Liver (tissue), 9 donors: ENCODE measurements around the gene PGGT1B. TPM values are rescaled to one million over a fixed set of nuclear protein-coding genes. Genes with fewer than 3 reads are reported as not detected.

ENCODE experiments used
- DNase-seq: peaks from one replicate; pipeline ENCODE4 v3.0.0-alpha.2; 2017; ENCODE audit warnings: low spot score
- H3K27ac ChIP-seq, 2 donors: one replicate each; pipeline ENCODE4 v1.7.0; 2013; ENCODE audit warnings: inconsistent platforms in 2 of 2, low read length in 2 of 2, control low read depth in 1 of 2, low read depth in 1 of 2, mild to moderate bottlenecking in 1 of 2
- H3K27me3 ChIP-seq, 4 donors: one replicate each; pipeline versions ENCODE4 v1.6.1 to v1.7.0; 2013; ENCODE audit warnings: low read length in 3 of 4, inconsistent platforms in 1 of 4, mild to moderate bottlenecking in 1 of 4, moderate library complexity in 1 of 4; ENCODE audit not compliant: control insufficient read depth in 4 of 4, insufficient read depth in 4 of 4
- H3K36me3 ChIP-seq, 4 donors: one replicate each; pipeline versions ENCODE4 v1.6.1 to v1.7.0; 2013; ENCODE audit warnings: low read length in 3 of 4, mild to moderate bottlenecking in 3 of 4, low read depth in 1 of 4, moderate library complexity in 1 of 4; ENCODE audit not compliant: control insufficient read depth in 4 of 4, insufficient read depth in 3 of 4
- H3K4me1 ChIP-seq, 4 donors: one replicate each; pipeline versions ENCODE4 v1.6.1 to v1.7.0; 2013; ENCODE audit warnings: low read length in 3 of 4, mild to moderate bottlenecking in 3 of 4, moderate library complexity in 1 of 4; ENCODE audit not compliant: control insufficient read depth in 4 of 4, insufficient read depth in 4 of 4
- H3K4me3 ChIP-seq, 3 donors: one replicate each; pipeline versions ENCODE4 v1.6.1 to v1.7.0; 2013; ENCODE audit warnings: low read length in 3 of 3, control low read depth in 1 of 3, low read depth in 1 of 3, mild to moderate bottlenecking in 1 of 3
- H3K9ac ChIP-seq, 2 donors: one replicate each; pipeline ENCODE4 v1.7.0; 2013; ENCODE audit warnings: low read length in 2 of 2, mild to moderate bottlenecking in 2 of 2, moderate library complexity in 2 of 2, control low read depth in 1 of 2, low read depth in 1 of 2
- H3K9me3 ChIP-seq, 4 donors: one replicate each; pipeline versions ENCODE4 v1.6.1 to v1.7.0; 2013; ENCODE audit warnings: low read length in 3 of 4; ENCODE audit not compliant: control insufficient read depth in 4 of 4
- ATF3 ChIP-seq: IDR thresholded peaks from 2 replicates; pipeline ENCODE4 v1.6.1; 2016; ENCODE audit warnings: antibody characterized with exemption
- CTCF ChIP-seq: fragments of 150-350 bp; IDR thresholded peaks from 2 replicates; pipeline ENCODE4 v1.5.1; 2017; ENCODE audit warnings: improper control_type of control experiment, low read depth, low read length; ENCODE audit not compliant: missing input control
- EGR1 ChIP-seq, 2 donors: IDR thresholded peaks; 2 replicates each; pipeline ENCODE4 v1.6.1; 2016 to 2018; ENCODE audit warnings: antibody characterized with exemption in 2 of 2, low read depth in 2 of 2
- FOXA1 ChIP-seq: IDR thresholded peaks from 2 replicates; pipeline ENCODE4 v1.6.1; 2016; ENCODE audit warnings: antibody characterized with exemption
- FOXA2 ChIP-seq: IDR thresholded peaks from 2 replicates; pipeline ENCODE4 v1.6.1; 2016; ENCODE audit warnings: antibody characterized with exemption
- GABPA ChIP-seq, 2 donors: IDR thresholded peaks in 1 of 2; conservative IDR thresholded peaks in 1 of 2; 2 replicates each; pipeline ENCODE4 v1.6.1; 2016; ENCODE audit warnings: antibody characterized with exemption in 2 of 2, mild to moderate bottlenecking in 1 of 2, moderate library complexity in 1 of 2
- HNF4A ChIP-seq, 2 donors: conservative IDR thresholded peaks; 2 replicates each; pipeline ENCODE4 v1.6.1; 2016; ENCODE audit warnings: antibody characterized with exemption in 2 of 2, mild to moderate bottlenecking in 2 of 2
- HNF4G ChIP-seq: IDR thresholded peaks from 2 replicates; pipeline ENCODE4 v1.6.1; 2016; ENCODE audit warnings: antibody characterized with exemption
- JUND ChIP-seq, 2 donors: IDR thresholded peaks; 2 replicates each; pipeline ENCODE4 v1.6.1; 2016; ENCODE audit warnings: antibody characterized with exemption in 2 of 2
- MAX ChIP-seq: IDR thresholded peaks from 2 replicates; pipeline ENCODE4 v1.6.1; 2016; ENCODE audit warnings: antibody characterized with exemption
- NR2F2 ChIP-seq: IDR thresholded peaks from 2 replicates; pipeline ENCODE4 v1.6.1; 2016; ENCODE audit warnings: antibody characterized with exemption
- RAD21 ChIP-seq, 2 donors: IDR thresholded peaks; 2 replicates each; pipeline ENCODE4 v1.6.1; 2016; ENCODE audit warnings: antibody characterized with exemption in 2 of 2, mild to moderate bottlenecking in 2 of 2
- REST ChIP-seq: IDR thresholded peaks from 2 replicates; pipeline ENCODE4 v1.6.1; 2016; ENCODE audit warnings: antibody characterized with exemption, mild to moderate bottlenecking
- RXRA ChIP-seq, 2 donors: IDR thresholded peaks; 2 replicates each; pipeline ENCODE4 v1.6.1; 2017 to 2018; ENCODE audit warnings: antibody characterized with exemption in 2 of 2, mild to moderate bottlenecking in 1 of 2
- SP1 ChIP-seq: IDR thresholded peaks from 2 replicates; pipeline ENCODE4 v1.6.1; 2018; ENCODE audit warnings: antibody characterized with exemption, mild to moderate bottlenecking
- TAF1 ChIP-seq: conservative IDR thresholded peaks from 2 replicates; pipeline ENCODE4 v1.6.1; 2016; ENCODE audit warnings: antibody characterized with exemption, mild to moderate bottlenecking
- YY1 ChIP-seq: IDR thresholded peaks from 2 replicates; pipeline ENCODE4 v1.6.1; 2016; ENCODE audit warnings: antibody characterized with exemption, mild to moderate bottlenecking
- ZBTB33 ChIP-seq: IDR thresholded peaks from 2 replicates; pipeline ENCODE4 v1.6.1; 2016; ENCODE audit warnings: antibody characterized with exemption
- WGBS: extraction: QIAGEN DNeasy Blood & Tissue Kit; methylation state at CpG from one replicate; pipeline ENCODE4 v1.1.7; 2013; 5-methylcytosine and 5-hydroxymethylcytosine counted together
- polyA plus RNA-seq, 2 donors: library from polyadenylated mRNA; stranded (reverse) in 1 of 2; unstranded in 1 of 2; fragments of 200-250 nt in 1 of 2; fragments of >200 nt in 1 of 2; fragmentation: Nextera tagmentation in 1 of 2; extraction: Ambion mirVana in 1 of 2; gene quantifications; one replicate each; pipeline versions ENCODE4 v1.2.1 to v1.2.3, GENCODE V29; 2013 to 2015
- total RNA-seq, 2 donors: library from RNA; depleted of rRNA; stranded (reverse); fragments of >200 nt; gene quantifications; one replicate each; pipeline ENCODE4 v1.2.3, GENCODE V29; 2014
- donor health status: healthy.
- donor health status: healthy.
- donor health status: healthy.
- donor health status: healthy.
- donor health status: healthy.

Gene PGGT1B
- total and polyA plus RNA-seq, 4 donors = 4.9 to 15.7 (median 5.6) TPM

GRCh38 chr5:115265220-115265619, 2.5 kb upstream of the PGGT1B start:
- DNase-seq = no peak
- H3K4me1 ChIP-seq = peaks cover 4 to 23% (median 15%) of the 10 kb centered on the region in 4 donors
- no peak for TF ChIP-seq RAD21 (IDR thresholded peaks at IDR 0.05)
- no peak for TF ChIP-seq EGR1 (IDR thresholded peaks at IDR 0.05; ENCODE audit: low read depth in 2 of 2)
- no peak for TF ChIP-seq NR2F2
- TF ChIP-seq MAX = no peak
- TF ChIP-seq HNF4G = no peak
- TF ChIP-seq FOXA2 = no peak
- no peak for TF ChIP-seq CTCF
- no peak for TF ChIP-seq TAF1
- no peak for TF ChIP-seq HNF4A (conservative IDR thresholded peaks at IDR 0.05)
- TF ChIP-seq ZBTB33 = no peak
- TF ChIP-seq FOXA1 = no peak
- no peak for TF ChIP-seq ATF3
- no peak for TF ChIP-seq JUND (IDR thresholded peaks at IDR 0.05)
- TF ChIP-seq GABPA (IDR thresholded peaks at IDR 0.05 in 1 of 2, conservative IDR thresholded peaks at IDR 0.05 in 1 of 2) = no peak
- TF ChIP-seq YY1 = no peak
- TF ChIP-seq REST = no peak
- no peak for TF ChIP-seq RXRA (IDR thresholded peaks at IDR 0.05)
- TF ChIP-seq SP1 = no peak
- peaks cover 0 to 2% (median 0%) of the 10 kb centered on the region in 4 donors for H3K9me3 ChIP-seq
- no peaks in the 10 kb centered on the region for H3K27me3 ChIP-seq
- H3K36me3 ChIP-seq = no peaks in the 10 kb centered on the region
- WGBS = 97% methylated on average over 13 of the region's 13 CpGs
- H3K4me3 ChIP-seq = no peak overlapping the region
- H3K27ac ChIP-seq = no peak overlapping the region
- no peak overlapping the region for H3K9ac ChIP-seq
